Measurements from ENCODE around the gene PEX26.

DNA sequence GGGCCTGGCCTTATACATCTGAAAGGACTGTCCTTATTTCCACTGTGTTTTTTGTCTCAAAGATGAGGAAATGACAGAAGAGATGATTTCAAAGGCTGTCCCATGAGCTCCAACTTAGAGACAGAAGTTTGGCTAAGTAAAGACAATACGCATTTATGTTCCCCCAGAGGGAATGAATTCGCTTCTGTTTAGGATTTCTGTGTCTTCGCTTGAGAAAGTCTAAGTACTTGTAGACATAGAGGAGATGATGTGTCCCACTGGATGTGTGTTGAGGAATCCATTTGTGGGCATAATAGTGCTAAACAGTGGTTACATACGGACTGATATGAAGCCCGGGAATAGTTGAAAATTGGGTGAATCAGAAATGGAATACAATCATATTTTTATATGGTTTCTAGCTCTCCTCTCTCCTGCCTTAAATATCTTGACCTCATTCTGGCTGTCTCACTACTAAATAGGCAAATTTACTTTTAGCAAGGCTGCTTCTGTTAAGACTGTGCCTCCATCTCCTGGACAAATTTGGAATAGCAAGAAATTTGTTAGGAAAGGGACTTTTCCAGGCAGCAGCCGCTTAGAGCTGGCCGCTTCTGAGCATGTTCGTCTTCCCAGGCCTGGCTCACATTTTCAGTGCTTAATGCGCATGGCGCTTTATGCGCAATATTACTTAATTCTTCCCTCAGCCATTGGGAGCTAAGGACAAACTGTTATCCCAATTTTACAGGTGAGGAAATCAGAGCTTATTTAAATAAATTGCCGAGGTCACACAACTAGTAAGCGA lies 1.9 kb upstream of the PEX26 start:
- TF ChIP-seq LCOR (CRISPR knock-in tag; IDR thresholded peaks at IDR 0.05) (no peak), ZSCAN29 (IDR thresholded peaks at IDR 0.05) (no peak), SETDB1 (IDR thresholded peaks at IDR 0.05; ENCODE audit: low read length) (no peak), ESRRA (IDR thresholded peaks at IDR 0.05; ENCODE audit: borderline replicate concordance, low read depth) (0 out of 2 replicates have a peak, but pooled peaks have one; percentile 21)
